DOHH2 (cell line): Measurements from ENCODE around the gene VPS45.

Source experiments
- H3F3A ChIP-seq: fragments of 200-600 bp; sonication (generic), shearing (Covaris generic); 2 replicates; pipeline ENCODE4 v1.6.0; 2016; ENCODE audit warnings: antibody characterized with exemption, mild to moderate bottlenecking; ENCODE audit not compliant: control insufficient read depth, insufficient read depth
- H3K27ac ChIP-seq: fragments of 200-600 bp; sonication (generic); 2 replicates; pipeline ENCODE4 v1.5.1; 2014; ENCODE audit warnings: low read depth, mild to moderate bottlenecking, low read length, moderate library complexity
- H3K27me3 ChIP-seq: fragments of 200-600 bp; sonication (generic); 2 replicates; pipeline ENCODE4 v1.6.1; 2014; ENCODE audit warnings: mild to moderate bottlenecking, low read length, mixed read lengths; ENCODE audit not compliant: control insufficient read depth
- H3K36me3 ChIP-seq: fragments of 200-600 bp; sonication (generic); 2 replicates; pipeline ENCODE4 v1.6.1; 2014; ENCODE audit warnings: mild to moderate bottlenecking, low read length, moderate library complexity, mixed read lengths; ENCODE audit not compliant: control insufficient read depth
- H3K4me1 ChIP-seq: fragments of 200-600 bp; sonication (generic); 2 replicates; pipeline ENCODE4 v1.6.1; 2014; ENCODE audit warnings: mild to moderate bottlenecking, low read length, mixed read lengths; ENCODE audit not compliant: control insufficient read depth
- H3K4me2 ChIP-seq: fragments of 200-600 bp; sonication (generic); 2 replicates; pipeline ENCODE4 v1.6.0; 2014; ENCODE audit warnings: mild to moderate bottlenecking, low read length, moderate library complexity
- H3K4me3 ChIP-seq: fragments of 200-600 bp; sonication (generic); 2 replicates; pipeline ENCODE4 v1.5.1; 2014; ENCODE audit warnings: mild to moderate bottlenecking, low read length, mixed read lengths
- H3K79me2 ChIP-seq: fragments of 200-600 bp; sonication (generic); 2 replicates; pipeline ENCODE4 v1.6.1; 2014; ENCODE audit warnings: mild to moderate bottlenecking, low read length, mixed read lengths; ENCODE audit not compliant: control insufficient read depth
- H3K9me2 ChIP-seq: fragments of 200-600 bp; sonication (generic); replicated peaks from 2 replicates; pipeline ENCODE4 v1.6.1; 2014; ENCODE audit warnings: mild to moderate bottlenecking, low read length, mixed read lengths; ENCODE audit not compliant: control insufficient read depth
- H3K9me3 ChIP-seq: fragments of 200-600 bp; sonication (generic); 2 replicates; pipeline ENCODE4 v1.6.1; 2014; ENCODE audit warnings: antibody characterized with exemption, low read length, mixed read lengths; ENCODE audit not compliant: control insufficient read depth, insufficient read depth
- H4K20me1 ChIP-seq: fragments of 200-600 bp; sonication (generic); 2 replicates; pipeline ENCODE4 v1.6.0; 2014; ENCODE audit warnings: low read depth, mild to moderate bottlenecking, antibody characterized with exemption, low read length, moderate library complexity; ENCODE audit not compliant: control insufficient read depth, insufficient read depth
- EZH2phosphoT487 ChIP-seq: fragments of 200-600 bp; sonication (generic); IDR thresholded peaks from 2 replicates; pipeline ENCODE4 v1.6.1; 2017; ENCODE audit warnings: borderline replicate concordance, mild to moderate bottlenecking, antibody characterized with exemption, low read length, moderate library complexity, mixed read lengths
- TF ChIP-seq, protein P1 (sequence below): fragments of 200-600 bp; sonication (generic); IDR thresholded peaks from one replicate; pipeline ENCODE4 v1.5.1; 2014; ENCODE audit warnings: antibody characterized with exemption, mild to moderate bottlenecking, low read depth, low read length; ENCODE audit not compliant: poor library complexity, severe bottlenecking

Gene VPS45

DNA sequence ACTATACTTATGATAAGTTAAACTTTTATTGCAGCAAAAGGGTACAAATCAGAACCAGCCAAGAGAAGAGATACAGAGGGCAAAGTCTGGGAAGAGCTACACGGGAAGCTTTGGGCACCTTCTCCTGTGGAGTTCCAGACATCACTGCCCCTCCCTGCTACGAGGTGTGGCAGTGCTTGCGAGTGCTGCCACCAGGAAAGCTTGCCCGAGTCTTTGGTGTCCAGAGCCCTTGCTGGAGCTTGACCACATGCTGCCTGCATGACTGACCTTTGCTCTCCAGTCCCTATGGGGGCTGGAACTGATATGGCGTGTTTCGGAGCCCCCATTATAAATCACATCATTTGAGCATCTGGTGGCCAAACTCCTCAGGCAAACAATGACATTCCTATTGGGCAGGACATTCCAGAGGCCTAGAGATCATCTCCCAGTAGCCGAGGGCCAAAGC, 105.6 kb downstream of the VPS45 start:
- Histone ChIP-seq H3K36me3 (no peaks in the 10 kb centered on the region), H3K4me3 (no peak overlapping the region), H3K4me2 (no peak overlapping the region), H4K20me1 (no peaks in the 10 kb centered on the region), H3F3A (no peaks in the 10 kb centered on the region), H3K79me2 (no peaks in the 10 kb centered on the region), H3K9me3 (no peaks in the 10 kb centered on the region), H3K9me2 (no peaks in the 10 kb centered on the region), H3K27ac (no peak overlapping the region), H3K4me1 (peaks cover 5% of the 10 kb centered on the region; the same call in 1 of the 2 replicates), H3K27me3 (no peaks in the 10 kb centered on the region)
- TF ChIP-seq, protein P1, sequence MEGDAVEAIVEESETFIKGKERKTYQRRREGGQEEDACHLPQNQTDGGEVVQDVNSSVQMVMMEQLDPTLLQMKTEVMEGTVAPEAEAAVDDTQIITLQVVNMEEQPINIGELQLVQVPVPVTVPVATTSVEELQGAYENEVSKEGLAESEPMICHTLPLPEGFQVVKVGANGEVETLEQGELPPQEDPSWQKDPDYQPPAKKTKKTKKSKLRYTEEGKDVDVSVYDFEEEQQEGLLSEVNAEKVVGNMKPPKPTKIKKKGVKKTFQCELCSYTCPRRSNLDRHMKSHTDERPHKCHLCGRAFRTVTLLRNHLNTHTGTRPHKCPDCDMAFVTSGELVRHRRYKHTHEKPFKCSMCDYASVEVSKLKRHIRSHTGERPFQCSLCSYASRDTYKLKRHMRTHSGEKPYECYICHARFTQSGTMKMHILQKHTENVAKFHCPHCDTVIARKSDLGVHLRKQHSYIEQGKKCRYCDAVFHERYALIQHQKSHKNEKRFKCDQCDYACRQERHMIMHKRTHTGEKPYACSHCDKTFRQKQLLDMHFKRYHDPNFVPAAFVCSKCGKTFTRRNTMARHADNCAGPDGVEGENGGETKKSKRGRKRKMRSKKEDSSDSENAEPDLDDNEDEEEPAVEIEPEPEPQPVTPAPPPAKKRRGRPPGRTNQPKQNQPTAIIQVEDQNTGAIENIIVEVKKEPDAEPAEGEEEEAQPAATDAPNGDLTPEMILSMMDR = no peak
- no peak for TF ChIP-seq EZH2phosphoT487

DNA sequence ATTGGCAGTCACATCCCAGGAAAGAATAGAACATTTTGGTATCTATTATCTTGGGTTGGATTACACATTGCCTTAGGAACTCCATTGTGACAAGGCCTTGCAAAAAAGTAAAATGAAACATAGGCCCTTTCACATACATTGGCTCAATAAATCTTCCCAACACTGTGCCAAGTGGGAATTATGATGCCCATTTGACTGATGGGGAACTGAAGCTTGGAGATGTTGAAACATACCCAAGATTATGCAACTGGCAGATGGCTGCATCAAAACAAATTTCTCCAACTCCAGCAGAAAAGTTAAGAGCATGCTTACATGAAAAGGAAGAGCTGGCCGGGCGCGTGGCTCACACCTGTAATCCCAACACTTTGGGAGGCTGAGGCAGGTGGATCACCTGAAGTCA, 109.0 kb downstream of the VPS45 start:
- TF ChIP-seq EZH2phosphoT487 = no peak
- TF ChIP-seq, protein P1 = no peak
- Histone ChIP-seq H4K20me1 (no peaks in the 10 kb centered on the region), H3K27me3 (no peaks in the 10 kb centered on the region), H3K9me3 (no peaks in the 10 kb centered on the region), H3K79me2 (no peaks in the 10 kb centered on the region), H3K4me3 (no peak overlapping the region), H3K36me3 (no peaks in the 10 kb centered on the region), H3K4me2 (no peak overlapping the region), H3K27ac (no peak overlapping the region), H3K9me2 (no peaks in the 10 kb centered on the region), H3F3A (no peaks in the 10 kb centered on the region), H3K4me1 (no peaks in the 10 kb centered on the region)

DNA sequence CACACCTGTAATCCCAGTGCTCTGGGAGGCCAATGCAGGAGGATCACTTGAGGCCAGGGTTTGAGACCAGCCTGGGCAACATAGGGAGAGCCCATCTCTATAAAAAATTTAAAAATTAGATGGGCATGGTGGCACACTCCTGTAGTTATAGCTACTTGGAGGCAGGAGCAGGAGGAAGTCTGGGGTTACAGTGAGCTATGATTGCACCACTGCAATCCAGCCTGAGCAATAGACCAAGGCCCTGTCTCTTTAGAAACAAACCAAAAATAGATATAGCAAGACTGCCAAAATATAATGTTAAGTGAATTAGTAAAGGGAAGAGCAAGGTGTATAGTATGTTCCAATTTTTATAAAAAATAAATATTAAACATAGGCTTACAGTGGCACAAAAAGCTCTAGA, 111.0 kb downstream of the VPS45 start:
- Histone ChIP-seq H4K20me1 (no peaks in the 10 kb centered on the region), H3K27me3 (no peaks in the 10 kb centered on the region), H3K4me2 (no peak overlapping the region), H3K27ac (no peak overlapping the region), H3K9me3 (no peaks in the 10 kb centered on the region), H3K4me3 (no peak overlapping the region), H3F3A (no peaks in the 10 kb centered on the region), H3K4me1 (no peaks in the 10 kb centered on the region), H3K36me3 (no peaks in the 10 kb centered on the region), H3K9me2 (no peaks in the 10 kb centered on the region), H3K79me2 (no peaks in the 10 kb centered on the region)
- TF ChIP-seq EZH2phosphoT487 = no peak
- TF ChIP-seq, protein P1 = no peak
